GM19328 (cell line): ENCODE data around the gene NTSR1.

Source experiments
- ATAC-seq: cut with Tn5 transposase; IDR thresholded peaks from one replicate; pipeline ENCODE4 v1.9.1; 2021; ENCODE audit warnings: mild to moderate bottlenecking, moderate library complexity; ENCODE audit not compliant: unreplicated experiment

NTSR1 gene

DNA sequence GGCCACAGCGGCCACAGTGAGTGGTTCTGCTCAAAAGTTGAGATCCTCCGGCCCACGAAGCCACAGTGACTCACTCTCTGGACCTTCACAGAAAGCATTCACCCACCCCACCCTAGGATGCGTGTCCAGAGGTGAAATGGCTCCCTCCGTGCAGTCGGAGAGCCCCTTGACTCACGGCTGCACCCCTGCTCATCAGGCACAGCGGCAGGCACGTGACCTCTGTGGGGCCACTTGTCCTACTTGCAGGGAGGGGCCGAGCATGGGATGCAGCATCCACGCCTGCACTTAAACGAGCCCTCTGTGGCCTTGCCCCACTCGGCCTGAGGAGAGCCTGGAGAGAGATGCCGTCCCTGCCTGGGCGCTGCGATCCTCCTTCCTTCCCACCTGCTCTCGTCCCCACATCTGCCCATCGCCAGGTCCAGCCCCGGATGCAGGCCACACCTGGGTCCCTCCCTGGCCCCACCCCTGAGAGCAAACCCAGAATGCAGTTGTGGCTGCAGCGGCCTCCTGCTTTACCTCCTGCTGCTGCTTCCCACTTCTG lies 28.7 kb downstream of the NTSR1 start:
- no peak for ATAC-seq

DNA sequence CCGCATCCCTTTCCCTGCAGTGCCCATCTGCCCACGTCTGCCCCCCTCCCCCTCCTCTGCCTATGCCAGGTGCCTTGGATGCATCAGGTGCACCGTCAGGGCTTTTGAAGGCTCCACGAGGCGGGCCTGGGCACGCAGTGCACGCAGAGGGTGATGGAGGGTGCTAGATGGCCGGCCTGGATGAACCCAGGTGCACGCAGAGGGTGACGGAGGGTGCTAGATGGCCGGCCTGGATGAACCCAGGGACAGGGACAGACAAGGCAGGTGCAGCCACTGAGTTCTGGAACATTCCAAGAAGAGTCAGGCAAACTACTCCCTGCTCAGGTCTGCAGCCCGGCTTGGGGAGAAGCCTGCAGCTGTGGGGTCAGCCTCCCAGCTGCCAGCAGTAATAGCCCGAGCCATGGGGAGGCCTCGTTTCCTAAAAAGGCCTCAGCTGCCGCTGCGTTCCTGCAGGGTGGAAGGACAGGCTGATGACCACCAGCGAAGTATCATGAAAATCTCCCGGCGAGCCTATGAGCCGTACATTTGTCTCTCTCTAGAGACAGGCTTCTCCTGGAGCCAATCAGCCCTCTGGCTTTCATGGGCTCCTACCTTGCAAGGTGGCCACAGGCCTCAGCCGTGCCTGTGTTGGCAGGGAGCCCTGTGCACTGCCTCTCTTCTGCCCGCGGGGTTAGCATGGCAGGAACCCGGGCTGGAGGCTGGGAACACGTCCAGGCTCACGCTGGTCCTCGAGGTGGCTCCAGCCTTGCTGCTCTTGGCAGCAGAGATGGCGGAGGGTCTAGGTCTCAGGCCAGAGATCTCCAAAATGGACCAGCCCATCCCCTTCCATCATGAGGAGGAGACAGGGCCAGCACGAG lies 29.6 kb downstream of the NTSR1 start:
- ATAC-seq: no peak

- no peak for ATAC-seq
These were observed 30.4 kb downstream of the NTSR1 start for GRCh38 chr20:62739067-62739466.

- peak; percentile 12 for ATAC-seq
These were observed 31.1 kb downstream of the NTSR1 start for GRCh38 chr20:62739581-62740285.

DNA sequence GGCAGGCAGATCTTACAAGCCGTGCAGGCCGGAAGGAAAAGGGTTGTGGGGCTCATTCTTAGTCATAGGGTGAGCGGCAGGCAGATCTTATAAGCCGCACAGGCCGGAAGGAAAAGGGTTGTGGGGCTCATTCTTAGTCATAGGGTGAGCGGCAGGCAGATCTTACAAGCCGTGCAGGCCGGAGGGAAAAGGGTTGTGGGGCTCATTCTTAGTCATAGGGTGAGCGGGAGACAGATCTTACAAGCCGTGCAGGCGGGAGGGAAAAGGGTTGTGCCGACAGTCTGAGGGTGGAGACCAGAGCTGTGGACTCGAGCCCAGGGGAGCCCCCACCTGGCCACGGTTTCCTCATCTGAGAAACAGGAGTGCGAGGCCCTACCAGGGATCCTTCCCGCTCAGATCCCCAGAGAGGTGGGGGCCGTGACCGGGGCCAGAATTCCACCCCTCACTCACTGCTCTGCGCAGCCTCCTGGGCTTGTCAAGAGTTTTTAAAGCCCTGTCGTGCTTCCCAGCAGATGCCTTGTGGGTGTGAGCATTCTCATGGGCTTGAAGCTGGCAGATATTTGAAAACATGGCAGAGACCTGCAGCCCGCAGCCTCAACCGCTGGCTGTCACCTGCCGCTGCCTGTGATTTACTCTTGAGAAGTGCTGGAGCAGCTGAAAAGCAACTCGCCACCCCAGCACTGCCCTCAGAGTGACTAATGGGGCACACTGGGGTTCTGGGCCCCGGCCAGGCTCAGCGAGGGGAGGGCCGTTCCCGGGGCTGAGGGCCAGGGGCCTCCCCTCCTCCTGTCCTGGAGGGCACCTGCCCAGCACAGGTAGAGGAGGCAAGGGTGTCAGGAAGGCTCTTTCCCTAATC lies 31.9 kb downstream of the NTSR1 start:
- ATAC-seq: peak; percentile 48

- ATAC-seq: no peak
These were observed 32.6 kb downstream of the NTSR1 start for GRCh38 chr20:62741191-62741691.

GRCh38 chr20:62741701-62742491 lies 33.3 kb downstream of the NTSR1 start:
- ATAC-seq: no peak

- ATAC-seq: no peak
These were observed 33.9 kb downstream of the NTSR1 start for GRCh38 chr20:62742550-62742949.

- no peak for ATAC-seq
These were observed 34.5 kb downstream of the NTSR1 start for GRCh38 chr20:62742979-62743776.

DNA sequence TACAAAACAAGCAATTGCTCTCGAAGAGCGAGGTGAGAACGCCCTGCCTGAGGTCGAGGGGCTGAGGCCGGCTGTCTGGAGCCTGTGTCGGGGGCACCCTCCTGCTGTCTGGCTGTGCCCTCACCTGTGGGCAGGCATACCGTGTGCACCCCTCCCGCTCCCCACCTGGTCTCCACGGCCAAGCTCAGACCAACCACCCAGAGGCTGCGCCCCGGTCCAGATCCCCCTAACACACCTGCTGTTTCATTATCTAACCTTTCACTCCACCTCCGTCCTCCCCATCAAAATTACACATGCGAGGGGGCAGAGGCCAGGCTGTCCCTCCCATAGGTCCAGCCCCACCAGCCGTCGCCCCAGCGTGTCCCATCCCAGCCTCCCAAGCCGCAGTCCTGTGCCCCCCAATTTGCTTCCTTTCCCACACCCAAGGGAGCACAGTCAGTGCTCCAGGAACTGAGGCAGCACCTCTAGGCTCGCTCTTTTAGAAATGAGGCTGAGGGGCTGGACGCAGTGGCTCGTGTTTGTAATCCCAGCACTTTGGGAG lies 35.2 kb downstream of the NTSR1 start:
- ATAC-seq: no peak

DNA sequence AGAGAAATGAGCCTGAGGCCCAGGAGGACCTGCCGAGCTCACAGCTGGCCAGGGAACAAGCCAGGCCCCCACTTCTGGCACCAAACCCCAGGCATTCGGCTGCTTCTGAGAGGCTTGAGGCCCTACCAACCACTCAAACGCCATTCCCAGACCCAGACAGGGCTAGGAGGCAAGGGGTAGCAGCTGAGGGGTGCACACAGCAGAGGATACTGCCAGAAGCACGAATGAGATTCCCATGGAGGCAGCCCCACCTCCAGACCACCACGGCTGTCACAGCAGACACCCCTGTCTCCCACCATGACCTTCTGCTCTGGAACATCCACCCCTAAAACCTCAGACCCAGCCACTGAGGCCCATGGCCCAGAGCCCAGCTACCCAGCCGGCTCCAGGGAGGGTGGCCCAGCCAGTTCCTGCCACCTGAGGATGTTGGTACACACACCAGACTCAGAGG lies 36.1 kb downstream of the NTSR1 start:
- ATAC-seq: no peak

DNA sequence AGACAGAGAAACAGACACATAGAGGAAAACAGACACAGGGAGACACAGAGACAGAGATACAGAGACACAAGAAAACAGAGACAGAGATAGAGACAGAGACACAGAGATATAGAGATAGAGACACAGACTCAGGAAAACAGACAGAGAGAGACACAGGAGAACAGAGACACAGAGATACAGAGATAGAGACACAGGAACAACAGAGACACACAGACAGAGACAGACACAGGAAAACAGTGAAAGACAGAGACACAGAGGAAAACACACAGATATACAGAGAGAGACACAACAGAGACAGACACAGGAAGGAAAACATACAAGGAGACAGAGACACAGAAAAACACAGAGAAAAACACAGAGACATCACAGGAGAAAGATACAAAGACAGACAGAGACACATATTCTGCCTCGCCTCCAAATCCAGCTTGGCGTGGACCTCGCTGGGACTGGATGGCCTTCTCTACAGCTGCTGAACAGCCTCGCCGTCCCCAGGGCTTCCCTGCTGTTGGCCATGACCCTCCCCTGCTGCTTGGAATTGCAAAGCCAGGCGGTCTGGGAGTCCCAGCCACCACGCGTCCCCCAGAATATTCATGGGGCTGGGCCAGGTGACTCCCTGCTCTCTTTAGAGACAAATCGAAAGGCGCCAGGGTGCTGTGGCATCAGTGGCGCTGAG lies 36.8 kb downstream of the NTSR1 start:
- no peak for ATAC-seq

- ATAC-seq: no peak
These were observed 37.3 kb downstream of the NTSR1 start for GRCh38 chr20:62745952-62746288.

DNA sequence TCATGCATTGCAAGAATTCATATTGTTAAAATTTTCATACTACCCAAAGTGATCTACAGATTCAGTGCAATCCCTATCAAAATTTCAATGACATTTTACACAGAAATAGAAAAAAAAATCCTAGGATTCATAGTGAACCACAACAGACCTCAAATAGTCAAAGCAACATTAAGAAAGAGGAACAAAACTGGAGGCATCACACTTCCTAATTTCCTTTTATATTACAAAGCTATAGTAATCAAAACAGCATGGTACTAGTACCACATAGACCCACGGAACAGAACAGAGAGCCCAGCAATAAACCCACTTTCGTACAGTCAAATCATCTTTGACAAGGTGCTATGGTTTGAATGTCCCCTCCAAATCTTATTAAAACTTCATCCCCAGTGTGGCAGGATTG lies 39.7 kb downstream of the NTSR1 start:
- ATAC-seq: no peak

DNA sequence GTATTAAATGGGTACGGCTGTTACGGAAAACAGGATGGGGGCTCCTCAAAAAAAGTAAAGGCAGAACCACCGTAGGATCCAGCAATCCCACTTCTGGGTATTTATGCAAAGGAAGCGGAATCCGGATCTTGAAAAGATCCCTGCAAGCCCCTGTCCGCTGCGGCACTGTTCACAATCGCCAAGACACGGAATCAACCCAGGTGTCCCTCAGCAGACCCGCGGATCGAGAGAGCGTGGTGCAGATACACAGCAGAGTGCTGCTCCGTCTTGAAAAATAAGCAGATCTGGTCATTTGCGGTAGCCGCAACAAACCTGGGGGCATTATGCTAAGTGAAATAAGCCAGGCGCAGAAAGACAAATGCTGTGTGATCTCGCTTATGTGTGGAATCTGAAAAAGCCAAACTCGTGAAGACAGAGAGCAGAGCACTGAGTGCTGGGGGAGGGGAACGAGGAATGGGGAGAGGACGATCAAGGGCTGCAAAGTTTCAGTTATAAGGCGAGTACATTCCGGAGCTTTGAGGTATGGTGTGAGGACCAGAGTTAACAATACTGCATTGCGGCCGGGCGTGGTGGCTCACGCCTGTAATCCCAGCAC lies 41.3 kb downstream of the NTSR1 start:
- ATAC-seq: no peak

DNA sequence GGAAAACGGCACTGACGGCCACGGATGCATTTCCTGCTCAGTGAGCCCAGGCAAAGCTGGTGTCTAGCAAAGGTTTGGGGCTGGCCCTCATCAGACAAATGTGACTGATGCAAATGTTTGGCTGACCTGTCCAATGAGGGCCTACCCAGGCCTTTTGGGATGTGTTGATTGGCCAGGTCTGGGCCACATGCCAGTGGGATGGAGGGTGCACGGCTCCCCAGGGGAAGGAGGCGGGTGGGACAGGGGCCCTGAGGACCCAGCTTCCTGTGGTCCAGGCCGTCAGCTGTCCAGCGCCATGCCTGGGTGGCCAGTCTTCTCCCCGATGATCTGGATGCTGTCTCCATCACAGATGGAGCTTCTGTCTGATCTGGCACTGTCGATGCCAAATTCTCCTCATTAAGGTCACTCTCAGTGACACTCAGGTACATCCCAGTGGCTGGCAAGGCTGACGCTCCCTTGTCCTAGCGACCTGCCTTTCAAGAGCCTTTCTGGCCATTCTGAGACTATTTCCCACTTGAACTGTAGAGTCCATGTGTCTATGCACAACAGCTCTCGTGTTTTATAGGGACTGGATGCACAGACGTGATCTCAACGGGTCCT lies 43.0 kb downstream of the NTSR1 start:
- ATAC-seq: no peak

DNA sequence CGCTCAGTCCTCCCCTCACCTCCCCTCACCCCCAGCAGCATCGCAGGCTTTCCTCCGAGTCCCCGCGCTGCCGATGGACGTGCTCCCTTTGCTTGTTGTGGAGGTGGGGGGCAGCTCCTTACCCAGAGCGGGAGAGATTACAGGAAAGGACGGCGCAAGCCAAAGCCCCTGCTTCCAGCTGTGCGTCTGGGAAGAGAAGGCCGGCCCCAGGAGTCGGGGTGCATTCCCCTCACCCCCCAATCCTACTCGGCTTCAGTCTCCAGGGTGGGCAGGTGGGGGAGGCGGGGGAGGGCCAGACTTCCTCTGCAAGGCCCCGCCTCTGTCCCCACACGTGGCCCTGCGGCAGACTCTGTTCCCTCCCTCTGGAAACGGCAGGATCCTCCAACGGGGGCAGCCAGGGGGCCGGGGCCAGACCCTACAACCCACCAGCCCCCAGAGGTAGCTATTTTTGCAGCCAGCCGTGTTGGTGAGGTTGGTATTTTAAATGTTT lies 43.6 kb downstream of the NTSR1 start:
- ATAC-seq: no peak
